Loucy (cell line): Measurements from ENCODE around the gene CSTPP1.

Experiments used
- H2AFZ ChIP-seq: fragments of 200-600 bp; sonication (generic); 2 replicates; pipeline ENCODE4 v1.6.0; 2016; ENCODE audit warnings: antibody characterized with exemption, mild to moderate bottlenecking, low read length, moderate library complexity
- H3F3A ChIP-seq: fragments of 200-600 bp; 2 replicates; pipeline ENCODE4 v1.6.0; 2016; ENCODE audit warnings: antibody characterized with exemption, low read depth, mild to moderate bottlenecking
- H3K27me3 ChIP-seq: fragments of 200-600 bp; sonication (generic); 2 replicates; pipeline ENCODE4 v1.6.1; 2014; ENCODE audit warnings: low read length, mild to moderate bottlenecking; ENCODE audit not compliant: insufficient read depth, poor library complexity, severe bottlenecking
- H3K36me3 ChIP-seq: fragments of 200-600 bp; sonication (generic); 2 replicates; pipeline ENCODE4 v1.6.1; 2016; ENCODE audit warnings: low read length; ENCODE audit not compliant: insufficient read depth
- H3K4me1 ChIP-seq: fragments of 200-600 bp; sonication (generic); 2 replicates; pipeline ENCODE4 v1.5.1; 2014; ENCODE audit warnings: low read length, mild to moderate bottlenecking; ENCODE audit not compliant: insufficient read depth, poor library complexity, severe bottlenecking
- H3K4me2 ChIP-seq: fragments of 200-600 bp; sonication (generic); 2 replicates; pipeline ENCODE4 v1.6.0; 2014; ENCODE audit warnings: antibody characterized with exemption, low read length, low read depth, mild to moderate bottlenecking; ENCODE audit not compliant: poor library complexity, severe bottlenecking
- H3K4me3 ChIP-seq: fragments of 200-600 bp; sonication (generic); 2 replicates; pipeline ENCODE4 v1.5.1; 2014; ENCODE audit warnings: low read length, mild to moderate bottlenecking, mixed read lengths; ENCODE audit not compliant: poor library complexity, severe bottlenecking
- H3K79me2 ChIP-seq: fragments of 200-600 bp; sonication (generic); 2 replicates; pipeline ENCODE4 v1.6.1; 2014; ENCODE audit warnings: low read length; ENCODE audit not compliant: insufficient read depth
- H3K9ac ChIP-seq: fragments of 200-600 bp; sonication (generic); 2 replicates; pipeline ENCODE4 v1.6.0; 2014; ENCODE audit warnings: mild to moderate bottlenecking, low read depth, low read length, moderate library complexity; ENCODE audit not compliant: poor library complexity, severe bottlenecking
- H3K9me2 ChIP-seq: fragments of 200-600 bp; sonication (generic); replicated peaks from 2 replicates; pipeline ENCODE4 v1.6.1; 2016; ENCODE audit warnings: low read depth, low read length, mixed read lengths
- H3K9me3 ChIP-seq: fragments of 200-600 bp; sonication (generic); 2 replicates; pipeline ENCODE4 v1.6.1; 2014; ENCODE audit warnings: mild to moderate bottlenecking, antibody characterized with exemption, low read length, low read depth; ENCODE audit not compliant: insufficient read depth
- H4K20me1 ChIP-seq: fragments of 200-600 bp; sonication (generic); 2 replicates; pipeline ENCODE4 v1.6.0; 2014; ENCODE audit warnings: antibody characterized with exemption, low read length, mild to moderate bottlenecking; ENCODE audit not compliant: insufficient read depth, poor library complexity, severe bottlenecking
- EZH2phosphoT487 ChIP-seq: fragments of 200-600 bp; IDR thresholded peaks from 2 replicates; pipeline ENCODE4 v1.6.1; 2018; ENCODE audit warnings: antibody characterized with exemption, mild to moderate bottlenecking, moderate library complexity, borderline replicate concordance
- TF ChIP-seq, protein P1 (sequence below): fragments of 200-600 bp; sonication (generic); conservative IDR thresholded peaks from 2 replicates; pipeline ENCODE4 v1.5.1; 2014; ENCODE audit warnings: mild to moderate bottlenecking, antibody characterized with exemption, low read length

CSTPP1 gene

GRCh38 chr11:47172740-47173336, 236.3 kb downstream of the CSTPP1 start:
- Histone ChIP-seq H3K4me3 (peak overlapping the region; percentile 39), H3K27me3 (peaks cover 4% of the 10 kb centered on the region), H3K4me1 (peaks cover 38% of the 10 kb centered on the region), H3K36me3 (peaks cover 49% of the 10 kb centered on the region; the same call in 1 of the 2 replicates), H3K9me3 (no peaks in the 10 kb centered on the region), H3F3A (no peaks in the 10 kb centered on the region), H3K9me2 (no peaks in the 10 kb centered on the region), H4K20me1 (peaks cover 51% of the 10 kb centered on the region), H3K79me2 (peaks cover 76% of the 10 kb centered on the region), H3K9ac (peak overlapping the region; percentile 28), H3K4me2 (peak overlapping the region; percentile 56), H2AFZ (no peak overlapping the region)
- no peak for TF ChIP-seq EZH2phosphoT487
- TF ChIP-seq, protein P1, sequence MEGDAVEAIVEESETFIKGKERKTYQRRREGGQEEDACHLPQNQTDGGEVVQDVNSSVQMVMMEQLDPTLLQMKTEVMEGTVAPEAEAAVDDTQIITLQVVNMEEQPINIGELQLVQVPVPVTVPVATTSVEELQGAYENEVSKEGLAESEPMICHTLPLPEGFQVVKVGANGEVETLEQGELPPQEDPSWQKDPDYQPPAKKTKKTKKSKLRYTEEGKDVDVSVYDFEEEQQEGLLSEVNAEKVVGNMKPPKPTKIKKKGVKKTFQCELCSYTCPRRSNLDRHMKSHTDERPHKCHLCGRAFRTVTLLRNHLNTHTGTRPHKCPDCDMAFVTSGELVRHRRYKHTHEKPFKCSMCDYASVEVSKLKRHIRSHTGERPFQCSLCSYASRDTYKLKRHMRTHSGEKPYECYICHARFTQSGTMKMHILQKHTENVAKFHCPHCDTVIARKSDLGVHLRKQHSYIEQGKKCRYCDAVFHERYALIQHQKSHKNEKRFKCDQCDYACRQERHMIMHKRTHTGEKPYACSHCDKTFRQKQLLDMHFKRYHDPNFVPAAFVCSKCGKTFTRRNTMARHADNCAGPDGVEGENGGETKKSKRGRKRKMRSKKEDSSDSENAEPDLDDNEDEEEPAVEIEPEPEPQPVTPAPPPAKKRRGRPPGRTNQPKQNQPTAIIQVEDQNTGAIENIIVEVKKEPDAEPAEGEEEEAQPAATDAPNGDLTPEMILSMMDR, result no peak

- Histone ChIP-seq H3K79me2 (peaks cover 58% of the 10 kb centered on the region), H2AFZ (no peak overlapping the region), H4K20me1 (peaks cover 46% of the 10 kb centered on the region)
These were observed 239.3 kb downstream of the CSTPP1 start for GRCh38 chr11:47175746-47176327.

GRCh38 chr11:47176328-47177228, 240.0 kb downstream of the CSTPP1 start, which contains the start of gene ARFGAP2:
ARFGAP2 (minus strand) TSS chr11:47176879; CDS start chr11:47176853, 26 bp downstream.
- H3K9me2 ChIP-seq, result no peaks in the 10 kb centered on the region
- peaks cover 21% of the 10 kb centered on the region; the same call in 1 of the 2 replicates for H3K36me3 ChIP-seq
- peak within 1 kb of the TSS; percentile 96 for H3K9ac ChIP-seq

More at GRCh38 chr11:47175746-47176327, 239.3 kb downstream of the CSTPP1 start:
- Histone ChIP-seq H3K36me3 (peaks cover 29% of the 10 kb centered on the region; the same call in 1 of the 2 replicates), H3K4me3 (peak overlapping the region; percentile 97), H3K9ac (peak overlapping the region; percentile 96), H3K27me3 (peaks cover 4% of the 10 kb centered on the region), H3K9me2 (no peaks in the 10 kb centered on the region), H3F3A (no peaks in the 10 kb centered on the region), H3K9me3 (no peaks in the 10 kb centered on the region), H3K4me2 (peak overlapping the region; percentile 100), H3K4me1 (peaks cover 41% of the 10 kb centered on the region)
- TF ChIP-seq, protein P1, result no peak
- TF ChIP-seq EZH2phosphoT487, result no peak

More at GRCh38 chr11:47176328-47177228, 240.0 kb downstream of the CSTPP1 start, which contains the start of gene ARFGAP2:
- no peaks in the 10 kb centered on the region for H3K9me3 ChIP-seq
- peaks cover 50% of the 10 kb centered on the region for H3K79me2 ChIP-seq
- H3K4me3 ChIP-seq, result peak within 1 kb of the TSS; percentile 97
- H4K20me1 ChIP-seq, result peaks cover 43% of the 10 kb centered on the region
- peaks cover 4% of the 10 kb centered on the region for H3K27me3 ChIP-seq
- peak within 1 kb of the TSS; percentile 100 for H3K4me2 ChIP-seq
- peaks cover 41% of the 10 kb centered on the region for H3K4me1 ChIP-seq
- H2AFZ ChIP-seq, result peak within 1 kb of the TSS; percentile 100
- TF ChIP-seq, protein P1, result no peak
- no peak for TF ChIP-seq EZH2phosphoT487
- no peaks in the 10 kb centered on the region for H3F3A ChIP-seq
